SK-N-MC (cell line): ENCODE measurements around the gene CD302.
"Not testable (repeated sequence)": the region's sequence is repeated elsewhere in the genome, so short reads cannot be mapped to it uniquely, and the experiment has no call there.

Experiments
- DNase-seq: peaks from one replicate; pipeline ENCODE4 v3.0.0-alpha.2; 2011; ENCODE audit warnings: low read depth, low spot score
- H3K27ac ChIP-seq: fragments of 200-600 bp; sonication (generic); 2 replicates; pipeline ENCODE4 v1.5.1; 2016; ENCODE audit warnings: mixed run types
- H3K36me3 ChIP-seq: fragments of 200-600 bp; sonication (generic); 2 replicates; pipeline ENCODE4 v1.6.1; 2017; ENCODE audit warnings: antibody characterized with exemption, low read length, mixed read lengths; ENCODE audit not compliant: insufficient read depth
- H3K4me3 ChIP-seq: fragments of 200-600 bp; sonication (generic); 2 replicates; pipeline ENCODE4 v1.5.1; 2016
- H3K9ac ChIP-seq: fragments of 200-600 bp; sonication (generic); 2 replicates; pipeline ENCODE4 v1.8.0; 2017; ENCODE audit warnings: mixed run types, mixed read lengths; ENCODE audit not compliant: insufficient read length
- H3K9me3 ChIP-seq: fragments of 200-600 bp; sonication (generic); 2 replicates; pipeline ENCODE4 v1.6.1; 2017; ENCODE audit warnings: low read depth, mild to moderate bottlenecking, antibody characterized with exemption, low read length, moderate library complexity, mixed read lengths
- EZH2 ChIP-seq: fragments of 200-600 bp; sonication (generic); IDR thresholded peaks from one replicate; pipeline ENCODE4 v1.6.1; 2017; ENCODE audit warnings: antibody characterized with exemption
- FOXP2 ChIP-seq: optimal IDR thresholded peaks from 2 replicates; pipeline ENCODE3; 2011; ENCODE audit warnings: mild to moderate bottlenecking, moderate library complexity; ENCODE audit not compliant: insufficient read depth; ENCODE audit errors: extremely low read length, control extremely low read depth
- POLR2AphosphoS5 ChIP-seq: IDR thresholded peaks from 2 replicates; pipeline ENCODE4 v1.6.1; 2012; ENCODE audit warnings: mild to moderate bottlenecking, low read depth, low read length, borderline replicate concordance

Gene CD302, protein sequence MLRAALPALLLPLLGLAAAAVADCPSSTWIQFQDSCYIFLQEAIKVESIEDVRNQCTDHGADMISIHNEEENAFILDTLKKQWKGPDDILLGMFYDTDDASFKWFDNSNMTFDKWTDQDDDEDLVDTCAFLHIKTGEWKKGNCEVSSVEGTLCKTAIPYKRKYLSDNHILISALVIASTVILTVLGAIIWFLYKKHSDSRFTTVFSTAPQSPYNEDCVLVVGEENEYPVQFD

DNA sequence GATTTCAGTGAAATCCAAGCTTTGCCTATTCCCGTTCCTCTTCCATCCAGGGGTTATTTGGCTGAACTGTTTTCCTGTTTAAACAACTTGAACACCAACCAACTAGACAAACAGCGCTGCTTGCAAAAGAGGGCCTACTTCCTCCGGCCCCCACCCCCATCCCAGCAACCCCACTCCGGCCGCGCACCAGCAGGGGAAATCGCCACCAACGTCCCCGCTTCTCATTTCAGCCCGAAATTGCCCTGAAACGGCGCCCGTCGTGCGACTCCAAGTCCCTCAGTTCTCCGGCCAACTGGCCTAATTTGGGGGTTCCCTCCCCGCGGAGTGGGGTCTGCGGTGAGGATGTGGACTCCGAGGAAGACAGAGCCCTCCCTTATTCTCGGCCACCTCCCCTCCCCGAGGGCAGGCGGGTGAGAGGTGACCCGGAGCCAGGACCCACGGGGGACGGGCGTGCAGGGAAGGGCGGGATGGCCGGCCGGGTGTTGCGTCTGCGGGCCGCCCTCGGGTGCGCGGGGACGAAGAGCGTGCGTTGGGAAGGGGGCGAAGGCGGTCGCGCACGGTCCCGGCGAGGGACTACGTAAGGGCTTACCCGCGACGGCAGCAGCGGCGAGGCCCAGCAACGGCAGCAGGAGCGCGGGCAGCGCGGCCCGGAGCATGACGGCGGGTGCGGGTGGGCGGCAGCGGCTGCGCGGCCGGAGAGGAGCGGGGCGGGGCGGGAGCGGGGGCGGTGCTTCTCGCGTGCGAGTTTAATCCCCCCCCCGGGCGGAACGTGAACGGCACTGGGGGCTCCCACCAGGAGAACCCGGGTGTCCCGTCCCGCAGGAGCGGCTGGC, at the start of gene CD302:
Gene CD302, minus strand, starts transcription at position 666 of the 833 bp plus-strand sequence. Its CDS starts 10 bp downstream, at position 656.
- no peak within 1 kb of the TSS for H3K27ac ChIP-seq
- H3K9me3 ChIP-seq = no peaks in the 10 kb centered on the region
- TF ChIP-seq FOXP2 (no peak), EZH2 (no peak)
- H3K36me3 ChIP-seq = no peaks in the 10 kb centered on the region
- DNase-seq = no peak
- peak within 1 kb of the TSS; percentile 84 for H3K4me3 ChIP-seq
- H3K9ac ChIP-seq = peak within 1 kb of the TSS; percentile 80

DNA sequence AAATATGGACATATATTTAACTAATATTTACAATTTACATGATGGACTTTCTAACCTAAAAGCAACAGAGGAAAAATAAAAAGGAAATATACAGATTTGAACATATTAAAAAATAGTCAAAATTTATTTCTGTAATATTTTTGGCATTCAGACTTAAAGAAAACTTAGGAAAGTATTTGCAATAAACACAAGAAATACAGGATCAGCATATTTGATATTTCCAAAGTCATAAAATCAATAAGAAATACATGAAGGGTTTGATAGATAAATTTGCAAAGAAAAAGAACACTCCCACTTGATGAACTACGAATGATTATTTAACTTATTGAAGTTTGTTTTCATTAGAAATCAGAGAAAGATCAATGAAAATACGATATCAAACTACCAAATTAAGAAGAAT, 48.6 kb upstream of the CD302 start:
- H3K27ac ChIP-seq = no peak overlapping the region
- no peaks in the 10 kb centered on the region for H3K36me3 ChIP-seq
- no peaks in the 10 kb centered on the region for H3K9me3 ChIP-seq
- H3K4me3 ChIP-seq = no peak overlapping the region
- TF ChIP-seq FOXP2 = no peak
- TF ChIP-seq EZH2 = no peak
- TF ChIP-seq POLR2AphosphoS5 = no peak
- no peak for DNase-seq
- H3K9ac ChIP-seq = no peak overlapping the region

DNA sequence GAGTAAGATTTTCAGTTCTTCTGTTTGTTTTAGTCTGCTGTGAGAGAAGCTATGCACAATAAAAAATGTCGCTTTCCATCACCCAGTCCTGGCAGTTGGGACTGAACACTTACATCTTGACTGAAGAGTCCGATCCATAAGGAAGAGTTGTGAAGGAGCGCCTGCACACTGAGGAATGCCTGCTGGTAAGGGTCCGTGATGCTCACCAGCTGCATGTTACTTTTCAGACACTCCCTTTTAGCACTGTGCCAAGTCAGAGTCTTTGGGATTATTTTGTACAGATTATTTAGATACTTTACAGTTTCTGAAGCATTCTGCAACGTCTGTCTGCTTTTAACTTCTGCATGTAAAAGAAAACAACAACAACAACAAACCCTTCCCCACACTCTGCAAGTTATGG, 42.6 kb upstream of the CD302 start:
- no peak overlapping the region for H3K4me3 ChIP-seq
- DNase-seq = no peak
- no peak overlapping the region for H3K27ac ChIP-seq
- TF ChIP-seq EZH2 (no peak), POLR2AphosphoS5 (no peak), FOXP2 (no peak)
- H3K9ac ChIP-seq = no peak overlapping the region
- H3K9me3 ChIP-seq = no peaks in the 10 kb centered on the region
- H3K36me3 ChIP-seq = no peaks in the 10 kb centered on the region

DNA sequence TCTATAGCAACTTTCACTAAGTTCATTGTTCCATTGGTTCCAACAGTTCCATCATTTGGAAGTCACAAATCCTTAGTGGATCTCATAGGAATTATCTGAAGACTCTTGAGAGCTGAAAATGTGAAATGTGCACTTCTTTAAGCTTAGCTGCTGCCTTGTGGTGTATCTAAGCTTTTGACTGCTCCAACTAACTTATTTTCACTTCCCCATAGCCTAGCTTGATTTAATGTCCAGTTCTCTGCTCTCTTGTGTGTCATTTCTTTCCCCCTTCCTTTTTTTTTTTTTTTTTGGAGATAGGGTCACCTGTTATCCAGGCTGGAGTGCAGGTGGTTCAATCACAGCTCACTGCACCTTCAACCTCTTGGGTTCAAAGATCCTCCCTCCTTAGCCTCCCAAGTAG, 34.9 kb upstream of the CD302 start:
- H3K36me3 ChIP-seq = no peaks in the 10 kb centered on the region
- TF ChIP-seq EZH2 = no peak
- no peak for TF ChIP-seq FOXP2
- no peak for TF ChIP-seq POLR2AphosphoS5
- H3K9ac ChIP-seq = no peak overlapping the region
- no peaks in the 10 kb centered on the region for H3K9me3 ChIP-seq
- no peak overlapping the region for H3K27ac ChIP-seq
- DNase-seq = no peak
- H3K4me3 ChIP-seq = no peak overlapping the region

DNA sequence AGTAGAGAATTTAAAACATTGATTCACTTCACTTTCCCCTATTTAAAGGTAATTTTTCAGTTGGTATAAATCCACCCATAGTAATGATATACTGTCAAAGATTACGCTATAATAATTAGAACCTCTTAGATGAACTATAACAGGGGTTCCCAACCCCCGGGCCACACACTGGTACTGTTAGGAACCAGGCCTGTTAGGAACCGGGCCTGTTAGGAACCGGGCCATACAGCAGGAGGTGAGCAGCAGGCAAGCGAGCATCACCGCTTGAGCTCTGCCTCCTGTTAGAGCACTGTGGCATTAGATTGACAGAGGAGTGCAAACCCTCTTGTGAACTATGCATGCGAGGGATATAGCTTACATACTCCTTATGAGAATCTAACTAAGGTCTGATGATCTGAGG, 34.0 kb upstream of the CD302 start:
- no peak overlapping the region for H3K4me3 ChIP-seq
- H3K27ac ChIP-seq = no peak overlapping the region
- DNase-seq = no peak
- no peaks in the 10 kb centered on the region for H3K36me3 ChIP-seq
- no peaks in the 10 kb centered on the region for H3K9me3 ChIP-seq
- TF ChIP-seq EZH2 = no peak
- no peak for TF ChIP-seq FOXP2
- no peak for TF ChIP-seq POLR2AphosphoS5
- H3K9ac ChIP-seq = no peak overlapping the region

DNA sequence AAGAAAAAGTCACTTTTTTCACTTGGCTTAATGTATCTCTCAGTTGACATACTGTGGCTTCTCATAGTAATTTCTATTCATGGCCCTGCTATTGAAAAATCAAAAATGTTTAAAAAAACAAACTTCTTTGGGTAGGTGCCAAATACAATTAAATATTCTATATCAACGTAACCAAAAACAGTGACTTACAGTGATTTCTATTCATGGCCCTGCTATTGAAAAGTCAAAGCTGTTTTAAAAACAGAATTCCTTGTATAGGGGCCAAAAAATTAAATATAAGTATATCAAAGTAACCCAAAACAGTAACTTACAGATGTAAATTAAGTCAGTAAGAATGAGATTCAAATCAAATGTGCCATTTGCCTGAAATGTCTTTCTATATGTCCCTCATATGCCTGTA, 31.4 kb upstream of the CD302 start:
- no peak overlapping the region for H3K27ac ChIP-seq
- H3K36me3 ChIP-seq = no peaks in the 10 kb centered on the region
- TF ChIP-seq EZH2 (no peak), FOXP2 (no peak), POLR2AphosphoS5 (no peak)
- H3K9ac ChIP-seq = no peak overlapping the region
- DNase-seq = no peak
- no peak overlapping the region for H3K4me3 ChIP-seq
- H3K9me3 ChIP-seq = no peaks in the 10 kb centered on the region

DNA sequence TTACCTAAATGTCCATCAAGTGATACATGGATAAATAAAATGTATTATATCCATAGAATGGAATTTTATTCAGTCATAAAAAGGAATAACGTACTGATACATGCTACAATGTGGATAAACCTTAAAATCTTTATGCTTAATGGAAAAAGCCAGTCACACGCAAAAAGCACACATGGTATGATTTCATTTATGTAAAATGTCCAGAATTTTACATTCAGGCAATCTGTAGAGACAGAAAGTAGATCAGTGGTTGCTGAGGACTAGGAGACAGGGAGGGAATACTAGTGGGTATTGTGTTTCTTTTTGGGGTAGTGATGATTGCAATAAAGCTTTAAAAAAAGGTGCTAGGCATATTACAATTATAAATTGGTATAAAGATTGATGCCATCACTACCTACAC, 30.7 kb upstream of the CD302 start:
- Histone ChIP-seq H3K9me3 (no peaks in the 10 kb centered on the region), H3K27ac (no peak overlapping the region), H3K9ac (no peak overlapping the region), H3K4me3 (no peak overlapping the region), H3K36me3 (no peaks in the 10 kb centered on the region)
- TF ChIP-seq POLR2AphosphoS5 (no peak), FOXP2 (no peak), EZH2 (no peak)
- no peak for DNase-seq

DNA sequence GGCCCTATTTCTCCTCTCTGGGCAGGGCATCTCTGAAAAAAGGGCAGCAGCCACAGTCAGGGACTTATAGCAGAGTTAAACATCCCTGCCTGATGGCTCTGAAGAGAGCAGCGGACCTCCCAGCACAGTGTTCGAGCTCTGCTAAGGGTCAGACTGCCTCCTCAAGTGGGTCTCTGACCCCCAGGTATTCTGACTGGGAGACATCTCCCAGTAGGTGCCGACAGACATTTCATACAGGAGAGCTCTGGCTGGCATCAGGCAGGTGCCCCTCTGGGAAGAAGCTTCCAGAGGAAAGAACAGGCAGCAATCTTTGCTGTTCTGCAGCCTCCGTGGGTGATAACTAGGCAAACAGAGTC, 24.4 kb upstream of the CD302 start:
- not testable (repeated sequence) for H3K9me3 ChIP-seq, H3K4me3 ChIP-seq, H3K36me3 ChIP-seq, H3K9ac ChIP-seq, H3K27ac ChIP-seq, DNase-seq

DNA sequence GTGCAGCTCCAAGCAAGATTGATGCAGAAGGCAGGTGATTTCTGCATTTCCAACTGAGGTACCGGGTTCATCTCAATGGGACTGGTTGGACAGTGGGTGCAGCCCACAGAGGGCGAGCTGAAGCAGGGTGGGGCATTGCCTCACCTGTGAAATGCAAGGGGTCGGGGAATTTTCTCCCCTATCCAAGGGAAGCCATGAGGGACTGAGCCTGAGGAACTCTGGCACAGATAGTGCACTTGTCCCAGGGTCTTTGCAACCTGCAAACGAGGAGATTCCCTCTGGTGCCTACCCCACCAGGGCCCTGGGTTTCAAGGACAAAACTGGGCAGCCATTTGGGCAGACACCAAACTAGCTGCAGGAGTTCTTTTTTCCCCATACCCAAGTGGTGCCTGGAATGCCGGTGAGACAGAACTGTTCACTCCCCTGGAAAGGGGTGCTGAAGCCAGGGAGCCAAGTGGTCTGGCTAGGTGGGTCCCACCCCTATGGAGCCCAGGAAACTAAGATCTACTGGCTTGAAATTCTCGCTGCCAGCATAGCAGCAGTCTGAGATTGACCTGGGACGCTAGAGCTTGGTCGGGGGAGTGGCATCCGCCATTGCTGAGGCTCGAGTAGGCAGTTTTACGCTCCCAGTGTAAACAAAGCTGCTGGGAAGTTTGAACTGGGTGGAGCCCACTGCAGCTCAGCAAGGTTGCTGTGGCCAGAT, 23.9 kb upstream of the CD302 start:
- not testable (repeated sequence) for H3K4me3 ChIP-seq, H3K36me3 ChIP-seq, H3K27ac ChIP-seq, DNase-seq, H3K9me3 ChIP-seq, H3K9ac ChIP-seq
